Liver (tissue), 9 donors: ENCODE measurements around the gene RPTN. TPM values are rescaled to one million over a fixed set of nuclear protein-coding genes. Genes with fewer than 3 reads are reported as not detected.

Experiments used
- DNase-seq: peaks from one replicate; pipeline ENCODE4 v3.0.0-alpha.2; 2017; ENCODE audit warnings: low spot score
- H3K27ac ChIP-seq, 2 donors: one replicate each; pipeline ENCODE4 v1.7.0; 2013; ENCODE audit warnings: inconsistent platforms in 2 of 2, low read length in 2 of 2, control low read depth in 1 of 2, low read depth in 1 of 2, mild to moderate bottlenecking in 1 of 2
- H3K27me3 ChIP-seq, 4 donors: one replicate each; pipeline versions ENCODE4 v1.6.1 to v1.7.0; 2013; ENCODE audit warnings: low read length in 3 of 4, inconsistent platforms in 1 of 4, mild to moderate bottlenecking in 1 of 4, moderate library complexity in 1 of 4; ENCODE audit not compliant: control insufficient read depth in 4 of 4, insufficient read depth in 4 of 4
- H3K36me3 ChIP-seq, 4 donors: one replicate each; pipeline versions ENCODE4 v1.6.1 to v1.7.0; 2013; ENCODE audit warnings: low read length in 3 of 4, mild to moderate bottlenecking in 3 of 4, low read depth in 1 of 4, moderate library complexity in 1 of 4; ENCODE audit not compliant: control insufficient read depth in 4 of 4, insufficient read depth in 3 of 4
- H3K4me1 ChIP-seq, 4 donors: one replicate each; pipeline versions ENCODE4 v1.6.1 to v1.7.0; 2013; ENCODE audit warnings: low read length in 3 of 4, mild to moderate bottlenecking in 3 of 4, moderate library complexity in 1 of 4; ENCODE audit not compliant: control insufficient read depth in 4 of 4, insufficient read depth in 4 of 4
- H3K4me3 ChIP-seq, 3 donors: one replicate each; pipeline versions ENCODE4 v1.6.1 to v1.7.0; 2013; ENCODE audit warnings: low read length in 3 of 3, control low read depth in 1 of 3, low read depth in 1 of 3, mild to moderate bottlenecking in 1 of 3
- H3K9ac ChIP-seq, 2 donors: one replicate each; pipeline ENCODE4 v1.7.0; 2013; ENCODE audit warnings: low read length in 2 of 2, mild to moderate bottlenecking in 2 of 2, moderate library complexity in 2 of 2, control low read depth in 1 of 2, low read depth in 1 of 2
- H3K9me3 ChIP-seq, 4 donors: one replicate each; pipeline versions ENCODE4 v1.6.1 to v1.7.0; 2013; ENCODE audit warnings: low read length in 3 of 4; ENCODE audit not compliant: control insufficient read depth in 4 of 4
- EGR1 ChIP-seq, 2 donors: IDR thresholded peaks; 2 replicates each; pipeline ENCODE4 v1.6.1; 2016 to 2018; ENCODE audit warnings: antibody characterized with exemption in 2 of 2, low read depth in 2 of 2
- FOXA1 ChIP-seq: IDR thresholded peaks from 2 replicates; pipeline ENCODE4 v1.6.1; 2016; ENCODE audit warnings: antibody characterized with exemption
- FOXA2 ChIP-seq: IDR thresholded peaks from 2 replicates; pipeline ENCODE4 v1.6.1; 2016; ENCODE audit warnings: antibody characterized with exemption
- GABPA ChIP-seq, 2 donors: IDR thresholded peaks in 1 of 2; conservative IDR thresholded peaks in 1 of 2; 2 replicates each; pipeline ENCODE4 v1.6.1; 2016; ENCODE audit warnings: antibody characterized with exemption in 2 of 2, mild to moderate bottlenecking in 1 of 2, moderate library complexity in 1 of 2
- HNF4A ChIP-seq, 2 donors: conservative IDR thresholded peaks; 2 replicates each; pipeline ENCODE4 v1.6.1; 2016; ENCODE audit warnings: antibody characterized with exemption in 2 of 2, mild to moderate bottlenecking in 2 of 2
- HNF4G ChIP-seq: IDR thresholded peaks from 2 replicates; pipeline ENCODE4 v1.6.1; 2016; ENCODE audit warnings: antibody characterized with exemption
- JUND ChIP-seq, 2 donors: IDR thresholded peaks; 2 replicates each; pipeline ENCODE4 v1.6.1; 2016; ENCODE audit warnings: antibody characterized with exemption in 2 of 2
- NR2F2 ChIP-seq: IDR thresholded peaks from 2 replicates; pipeline ENCODE4 v1.6.1; 2016; ENCODE audit warnings: antibody characterized with exemption
- RAD21 ChIP-seq, 2 donors: IDR thresholded peaks; 2 replicates each; pipeline ENCODE4 v1.6.1; 2016; ENCODE audit warnings: antibody characterized with exemption in 2 of 2, mild to moderate bottlenecking in 2 of 2
- REST ChIP-seq: IDR thresholded peaks from 2 replicates; pipeline ENCODE4 v1.6.1; 2016; ENCODE audit warnings: antibody characterized with exemption, mild to moderate bottlenecking
- RXRA ChIP-seq, 2 donors: IDR thresholded peaks; 2 replicates each; pipeline ENCODE4 v1.6.1; 2017 to 2018; ENCODE audit warnings: antibody characterized with exemption in 2 of 2, mild to moderate bottlenecking in 1 of 2
- SP1 ChIP-seq: IDR thresholded peaks from 2 replicates; pipeline ENCODE4 v1.6.1; 2018; ENCODE audit warnings: antibody characterized with exemption, mild to moderate bottlenecking
- TAF1 ChIP-seq: conservative IDR thresholded peaks from 2 replicates; pipeline ENCODE4 v1.6.1; 2016; ENCODE audit warnings: antibody characterized with exemption, mild to moderate bottlenecking
- YY1 ChIP-seq: IDR thresholded peaks from 2 replicates; pipeline ENCODE4 v1.6.1; 2016; ENCODE audit warnings: antibody characterized with exemption, mild to moderate bottlenecking
- polyA plus RNA-seq, 2 donors: library from polyadenylated mRNA; stranded (reverse) in 1 of 2; unstranded in 1 of 2; fragments of 200-250 nt in 1 of 2; fragments of >200 nt in 1 of 2; fragmentation: Nextera tagmentation in 1 of 2; extraction: Ambion mirVana in 1 of 2; gene quantifications; one replicate each; pipeline versions ENCODE4 v1.2.1 to v1.2.3, GENCODE V29; 2013 to 2015
- total RNA-seq, 2 donors: library from RNA; depleted of rRNA; stranded (reverse); fragments of >200 nt; gene quantifications; one replicate each; pipeline ENCODE4 v1.2.3, GENCODE V29; 2014
- TF ChIP-seq, protein P1 (sequence below): IDR thresholded peaks from 2 replicates; pipeline ENCODE4 v1.6.1; 2016; ENCODE audit warnings: antibody characterized with exemption
- TF ChIP-seq, protein P2 (sequence below): IDR thresholded peaks from 2 replicates; pipeline ENCODE4 v1.6.1; 2016; ENCODE audit warnings: antibody characterized with exemption
- TF ChIP-seq, protein P3 (sequence below): fragments of 150-350 bp; IDR thresholded peaks from 2 replicates; pipeline ENCODE4 v1.5.1; 2017; ENCODE audit warnings: improper control_type of control experiment, low read depth, low read length; ENCODE audit not compliant: missing input control
- TF ChIP-seq, protein P4 (sequence below): IDR thresholded peaks from 2 replicates; pipeline ENCODE4 v1.6.1; 2016; ENCODE audit warnings: antibody characterized with exemption
- donor health status: healthy.
- donor health status: healthy.
- donor health status: healthy.
- donor health status: healthy.
- donor health status: healthy.

The RPTN gene
- total and polyA plus RNA-seq, 4 donors: not detected

DNA sequence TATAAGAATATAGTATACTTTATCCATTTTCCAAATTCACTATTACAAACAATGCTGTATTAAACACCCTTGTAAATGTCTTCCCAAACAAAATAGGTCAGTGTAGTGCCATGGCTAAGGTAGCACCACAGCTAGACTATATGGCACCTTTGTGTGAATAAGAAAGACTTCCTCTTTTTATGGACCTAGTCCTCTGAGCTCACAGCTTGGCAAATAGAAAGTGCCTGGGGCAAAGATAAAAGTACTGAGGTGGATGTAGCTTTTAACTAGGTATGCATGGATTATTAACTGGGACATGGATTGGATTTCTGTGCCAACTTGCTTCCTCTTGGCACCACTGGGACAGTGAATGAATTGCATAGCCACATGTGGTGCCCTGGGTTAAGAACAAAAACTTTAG, 40.0 kb upstream of the RPTN start:
- TF ChIP-seq HNF4G: no peak
- TF ChIP-seq RXRA (IDR thresholded peaks at IDR 0.05): no peak
- no peak for TF ChIP-seq RAD21 (IDR thresholded peaks at IDR 0.05)
- no peak for TF ChIP-seq NR2F2
- no peak for TF ChIP-seq FOXA2
- no peak for TF ChIP-seq YY1
- TF ChIP-seq HNF4A (conservative IDR thresholded peaks at IDR 0.05): no peak
- TF ChIP-seq, protein P1, sequence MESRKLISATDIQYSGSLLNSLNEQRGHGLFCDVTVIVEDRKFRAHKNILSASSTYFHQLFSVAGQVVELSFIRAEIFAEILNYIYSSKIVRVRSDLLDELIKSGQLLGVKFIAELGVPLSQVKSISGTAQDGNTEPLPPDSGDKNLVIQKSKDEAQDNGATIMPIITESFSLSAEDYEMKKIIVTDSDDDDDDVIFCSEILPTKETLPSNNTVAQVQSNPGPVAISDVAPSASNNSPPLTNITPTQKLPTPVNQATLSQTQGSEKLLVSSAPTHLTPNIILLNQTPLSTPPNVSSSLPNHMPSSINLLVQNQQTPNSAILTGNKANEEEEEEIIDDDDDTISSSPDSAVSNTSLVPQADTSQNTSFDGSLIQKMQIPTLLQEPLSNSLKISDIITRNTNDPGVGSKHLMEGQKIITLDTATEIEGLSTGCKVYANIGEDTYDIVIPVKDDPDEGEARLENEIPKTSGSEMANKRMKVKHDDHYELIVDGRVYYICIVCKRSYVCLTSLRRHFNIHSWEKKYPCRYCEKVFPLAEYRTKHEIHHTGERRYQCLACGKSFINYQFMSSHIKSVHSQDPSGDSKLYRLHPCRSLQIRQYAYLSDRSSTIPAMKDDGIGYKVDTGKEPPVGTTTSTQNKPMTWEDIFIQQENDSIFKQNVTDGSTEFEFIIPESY: no peak
- TF ChIP-seq, protein P2, sequence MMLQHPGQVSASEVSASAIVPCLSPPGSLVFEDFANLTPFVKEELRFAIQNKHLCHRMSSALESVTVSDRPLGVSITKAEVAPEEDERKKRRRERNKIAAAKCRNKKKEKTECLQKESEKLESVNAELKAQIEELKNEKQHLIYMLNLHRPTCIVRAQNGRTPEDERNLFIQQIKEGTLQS: no peak
- no peak for TF ChIP-seq FOXA1
- TF ChIP-seq, protein P3, sequence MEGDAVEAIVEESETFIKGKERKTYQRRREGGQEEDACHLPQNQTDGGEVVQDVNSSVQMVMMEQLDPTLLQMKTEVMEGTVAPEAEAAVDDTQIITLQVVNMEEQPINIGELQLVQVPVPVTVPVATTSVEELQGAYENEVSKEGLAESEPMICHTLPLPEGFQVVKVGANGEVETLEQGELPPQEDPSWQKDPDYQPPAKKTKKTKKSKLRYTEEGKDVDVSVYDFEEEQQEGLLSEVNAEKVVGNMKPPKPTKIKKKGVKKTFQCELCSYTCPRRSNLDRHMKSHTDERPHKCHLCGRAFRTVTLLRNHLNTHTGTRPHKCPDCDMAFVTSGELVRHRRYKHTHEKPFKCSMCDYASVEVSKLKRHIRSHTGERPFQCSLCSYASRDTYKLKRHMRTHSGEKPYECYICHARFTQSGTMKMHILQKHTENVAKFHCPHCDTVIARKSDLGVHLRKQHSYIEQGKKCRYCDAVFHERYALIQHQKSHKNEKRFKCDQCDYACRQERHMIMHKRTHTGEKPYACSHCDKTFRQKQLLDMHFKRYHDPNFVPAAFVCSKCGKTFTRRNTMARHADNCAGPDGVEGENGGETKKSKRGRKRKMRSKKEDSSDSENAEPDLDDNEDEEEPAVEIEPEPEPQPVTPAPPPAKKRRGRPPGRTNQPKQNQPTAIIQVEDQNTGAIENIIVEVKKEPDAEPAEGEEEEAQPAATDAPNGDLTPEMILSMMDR: no peak
- no peak for TF ChIP-seq SP1
- TF ChIP-seq, protein P4, sequence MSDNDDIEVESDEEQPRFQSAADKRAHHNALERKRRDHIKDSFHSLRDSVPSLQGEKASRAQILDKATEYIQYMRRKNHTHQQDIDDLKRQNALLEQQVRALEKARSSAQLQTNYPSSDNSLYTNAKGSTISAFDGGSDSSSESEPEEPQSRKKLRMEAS: no peak
- TF ChIP-seq EGR1 (IDR thresholded peaks at IDR 0.05; ENCODE audit: low read depth in 2 of 2): no peak
- no peak for TF ChIP-seq GABPA (IDR thresholded peaks at IDR 0.05 in 1 of 2, conservative IDR thresholded peaks at IDR 0.05 in 1 of 2)
- TF ChIP-seq TAF1: no peak
- no peak for TF ChIP-seq JUND (IDR thresholded peaks at IDR 0.05)
- no peak for TF ChIP-seq REST
- Histone ChIP-seq H3K27me3 (no peaks in the 10 kb centered on the region), H3K4me3 (no peak overlapping the region), H3K4me1 (no peaks in the 10 kb centered on the region), H3K9ac (no peak overlapping the region), H3K36me3 (no peaks in the 10 kb centered on the region), H3K9me3 (no peaks in the 10 kb centered on the region), H3K27ac (no peak overlapping the region)
- no peak for DNase-seq
